ENCODE results near the gene DENND5A. TPM values are rescaled to one million over a fixed set of nuclear protein-coding genes. Genes with fewer than 3 reads are reported as not detected.
"Not testable (repeated sequence)": the region's sequence is repeated elsewhere in the genome, so short reads cannot be mapped to it uniquely, and the experiment has no call there.

The DENND5A gene
- total RNA-seq, 1 donor from 2014 or later: 52.7 TPM

DNA sequence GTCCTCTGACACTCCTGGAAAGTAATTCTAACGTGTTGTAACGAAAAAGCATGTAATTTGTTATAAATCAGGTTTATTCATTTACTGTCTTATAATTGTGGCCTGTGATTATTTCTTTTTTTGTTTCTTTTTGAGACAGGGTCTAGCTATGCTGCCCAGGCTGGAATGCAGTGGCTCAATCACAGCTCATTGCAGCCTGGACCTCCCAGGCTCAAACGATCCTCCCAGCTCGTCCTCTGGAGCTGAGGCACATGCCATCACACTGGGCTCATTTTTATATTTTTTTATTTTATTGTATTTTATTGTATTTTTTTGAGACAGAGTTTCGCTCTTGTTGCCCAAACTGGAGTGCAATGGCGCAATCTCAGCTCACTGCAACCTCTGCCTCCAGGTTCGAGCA is 15.9 kb downstream of the DENND5A start:
- DNase-seq (ENCODE audit: low read depth): no peak
- H3K4me3 ChIP-seq (ENCODE audit: low read depth, low read length): no peak overlapping the region
- no peaks in the 10 kb centered on the region for H3K36me3 ChIP-seq (ENCODE audit: control insufficient read depth, insufficient read depth, low read length)
- TF ChIP-seq, protein P1, sequence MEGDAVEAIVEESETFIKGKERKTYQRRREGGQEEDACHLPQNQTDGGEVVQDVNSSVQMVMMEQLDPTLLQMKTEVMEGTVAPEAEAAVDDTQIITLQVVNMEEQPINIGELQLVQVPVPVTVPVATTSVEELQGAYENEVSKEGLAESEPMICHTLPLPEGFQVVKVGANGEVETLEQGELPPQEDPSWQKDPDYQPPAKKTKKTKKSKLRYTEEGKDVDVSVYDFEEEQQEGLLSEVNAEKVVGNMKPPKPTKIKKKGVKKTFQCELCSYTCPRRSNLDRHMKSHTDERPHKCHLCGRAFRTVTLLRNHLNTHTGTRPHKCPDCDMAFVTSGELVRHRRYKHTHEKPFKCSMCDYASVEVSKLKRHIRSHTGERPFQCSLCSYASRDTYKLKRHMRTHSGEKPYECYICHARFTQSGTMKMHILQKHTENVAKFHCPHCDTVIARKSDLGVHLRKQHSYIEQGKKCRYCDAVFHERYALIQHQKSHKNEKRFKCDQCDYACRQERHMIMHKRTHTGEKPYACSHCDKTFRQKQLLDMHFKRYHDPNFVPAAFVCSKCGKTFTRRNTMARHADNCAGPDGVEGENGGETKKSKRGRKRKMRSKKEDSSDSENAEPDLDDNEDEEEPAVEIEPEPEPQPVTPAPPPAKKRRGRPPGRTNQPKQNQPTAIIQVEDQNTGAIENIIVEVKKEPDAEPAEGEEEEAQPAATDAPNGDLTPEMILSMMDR (IDR thresholded peaks at IDR 0.05; ENCODE audit: insufficient read depth, low read length, poor library complexity, severe bottlenecking): no peak
- H3K27me3 ChIP-seq (ENCODE audit: control insufficient read depth, insufficient read depth, low read length): no peaks in the 10 kb centered on the region

DNA sequence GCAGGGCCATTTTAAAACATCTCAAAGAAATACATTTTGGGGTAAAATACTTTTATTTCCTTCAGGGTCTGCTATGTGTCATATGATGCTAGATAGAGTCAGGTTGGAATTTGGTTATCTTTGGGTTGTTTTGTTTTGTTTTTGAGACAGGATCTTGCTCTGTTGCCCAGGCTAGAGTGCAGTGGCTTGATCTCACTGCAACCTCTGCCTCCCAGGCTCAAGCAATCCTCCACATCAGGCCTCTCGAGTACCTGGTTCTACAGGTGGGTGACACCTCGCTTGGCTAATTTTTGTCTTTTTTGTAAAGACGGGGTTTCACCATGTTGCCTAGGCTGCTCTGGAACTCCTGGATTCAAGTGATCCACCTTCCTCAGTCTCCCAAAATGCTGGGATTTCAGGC is 17.3 kb downstream of the DENND5A start:
- DNase-seq (ENCODE audit: low read depth): no peak
- H3K27me3 ChIP-seq (ENCODE audit: control insufficient read depth, insufficient read depth, low read length): no peaks in the 10 kb centered on the region
- TF ChIP-seq, protein P1 (IDR thresholded peaks at IDR 0.05; ENCODE audit: insufficient read depth, low read length, poor library complexity, severe bottlenecking): no peak
- H3K4me3 ChIP-seq (ENCODE audit: low read depth, low read length): no peak overlapping the region
- no peaks in the 10 kb centered on the region for H3K36me3 ChIP-seq (ENCODE audit: control insufficient read depth, insufficient read depth, low read length)

DNA sequence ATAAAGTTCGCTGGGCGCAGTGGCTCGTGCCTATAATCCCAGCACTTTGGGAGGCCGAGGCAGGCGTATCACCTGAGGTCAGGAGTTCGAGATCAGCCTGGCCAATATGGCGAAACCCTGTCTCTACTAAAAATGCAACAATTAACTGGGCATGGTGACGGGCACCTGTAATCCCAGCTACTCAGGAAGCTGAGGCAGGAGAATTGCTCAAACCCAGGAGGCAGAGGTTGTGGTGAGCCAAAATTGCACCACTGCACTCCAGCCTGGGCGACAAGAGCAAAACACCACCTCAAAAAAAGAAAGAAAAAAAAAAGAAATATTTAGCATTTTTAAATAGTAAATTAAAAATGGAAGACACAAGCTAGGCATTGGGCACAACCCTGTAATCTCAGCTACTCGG is 28.9 kb downstream of the DENND5A start:
- not testable (repeated sequence) for H3K36me3 ChIP-seq (ENCODE audit: control insufficient read depth, insufficient read depth, low read length); DNase-seq (ENCODE audit: low read depth); H3K27me3 ChIP-seq (ENCODE audit: control insufficient read depth, insufficient read depth, low read length); H3K4me3 ChIP-seq (ENCODE audit: low read depth, low read length)

DNA sequence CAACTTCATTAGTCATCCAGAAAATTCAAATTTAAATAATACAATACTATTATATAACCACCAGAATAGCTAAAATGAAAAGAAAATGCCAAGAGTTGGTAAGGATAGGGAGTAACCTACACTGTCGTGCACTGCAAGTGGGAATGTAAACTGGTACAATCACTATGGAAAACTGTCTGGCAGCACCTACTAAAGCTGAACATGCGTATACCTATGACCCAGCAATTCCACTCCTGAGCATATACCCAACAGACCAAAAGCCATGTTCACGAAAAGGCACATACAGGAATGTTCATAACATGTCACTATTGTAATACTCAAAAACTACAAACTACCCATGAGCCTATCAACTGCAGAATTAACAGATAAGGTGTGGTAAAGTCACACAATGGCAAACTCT is 32.7 kb downstream of the DENND5A start:
- TF ChIP-seq, protein P1 (IDR thresholded peaks at IDR 0.05; ENCODE audit: insufficient read depth, low read length, poor library complexity, severe bottlenecking): no peak
- no peaks in the 10 kb centered on the region for H3K27me3 ChIP-seq (ENCODE audit: control insufficient read depth, insufficient read depth, low read length)
- no peak for DNase-seq (ENCODE audit: low read depth)
- no peaks in the 10 kb centered on the region for H3K36me3 ChIP-seq (ENCODE audit: control insufficient read depth, insufficient read depth, low read length)
- H3K4me3 ChIP-seq (ENCODE audit: low read depth, low read length): no peak overlapping the region

DNA sequence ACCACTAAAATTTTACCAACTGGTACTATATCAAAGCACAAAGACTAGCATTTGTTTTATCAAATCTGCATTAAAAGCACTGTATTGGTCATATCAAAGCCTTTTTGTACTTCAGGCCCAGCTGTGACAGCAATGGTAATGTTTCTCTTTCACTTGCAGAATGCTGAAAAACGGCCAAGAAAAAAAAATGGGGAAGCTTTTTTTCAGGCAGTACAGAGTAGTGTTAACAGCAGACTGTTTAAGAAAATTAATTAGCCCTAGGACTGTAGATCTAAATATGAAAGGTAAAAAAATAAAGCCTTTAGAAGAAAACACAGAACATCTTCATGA is 33.3 kb downstream of the DENND5A start:
- no peak for DNase-seq (ENCODE audit: low read depth)
- no peaks in the 10 kb centered on the region for H3K36me3 ChIP-seq (ENCODE audit: control insufficient read depth, insufficient read depth, low read length)
- TF ChIP-seq, protein P1 (IDR thresholded peaks at IDR 0.05; ENCODE audit: insufficient read depth, low read length, poor library complexity, severe bottlenecking): no peak
- no peaks in the 10 kb centered on the region for H3K27me3 ChIP-seq (ENCODE audit: control insufficient read depth, insufficient read depth, low read length)
- H3K4me3 ChIP-seq (ENCODE audit: low read depth, low read length): no peak overlapping the region

DNA sequence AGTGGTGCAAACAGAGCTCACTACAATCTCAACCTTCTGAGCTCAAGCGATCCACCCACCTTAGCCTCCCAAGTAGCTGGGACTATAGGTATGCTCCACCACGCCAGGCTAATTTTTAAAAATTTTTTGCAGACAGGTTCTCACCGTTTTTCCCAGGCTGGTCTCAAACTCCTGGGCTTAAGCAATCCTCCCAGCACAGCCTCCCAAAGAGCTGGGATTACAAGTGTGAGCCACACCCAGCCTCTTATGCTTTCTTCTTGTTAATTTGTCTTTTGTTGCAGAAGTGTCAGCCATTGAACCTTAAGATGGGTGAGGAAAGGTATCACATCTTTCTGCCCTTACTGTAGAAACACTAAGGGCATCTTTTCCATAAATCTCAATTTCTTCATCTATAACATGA is 34.9 kb downstream of the DENND5A start:
- TF ChIP-seq, protein P1 (IDR thresholded peaks at IDR 0.05; ENCODE audit: insufficient read depth, low read length, poor library complexity, severe bottlenecking): no peak
- Histone ChIP-seq H3K36me3 (ENCODE audit: control insufficient read depth, insufficient read depth, low read length) (no peaks in the 10 kb centered on the region), H3K4me3 (ENCODE audit: low read depth, low read length) (no peak overlapping the region), H3K27me3 (ENCODE audit: control insufficient read depth, insufficient read depth, low read length) (no peaks in the 10 kb centered on the region)
- no peak for DNase-seq (ENCODE audit: low read depth)
